ENCODE measurements around the gene NCOA1.
"Not testable (repeated sequence)": the region's sequence is repeated elsewhere in the genome, so short reads cannot be mapped to it uniquely, and the experiment has no call there.

The NCOA1 gene

DNA sequence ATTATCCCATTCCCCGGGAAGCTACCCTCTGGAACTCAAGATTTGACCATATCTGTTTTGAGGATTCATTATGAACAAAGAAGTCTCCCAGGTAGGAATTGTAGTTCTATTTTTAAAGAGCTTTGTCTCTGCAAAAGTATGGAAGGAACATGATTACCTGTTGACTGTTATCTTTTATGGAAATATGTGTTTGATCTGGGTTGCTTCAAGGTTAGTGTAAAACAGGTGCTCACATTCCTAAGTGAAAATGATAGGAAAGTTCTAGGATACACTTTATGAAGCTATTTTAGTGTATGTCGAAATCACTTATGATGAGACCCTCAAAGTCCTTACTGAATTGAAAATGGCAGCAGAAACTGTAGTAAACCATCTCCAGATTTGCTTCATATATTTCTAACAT, 153.0 kb downstream of the NCOA1 start:
- DNase-seq, result no peak

- no peak for DNase-seq
Observed at GRCh38 chr2:24650997-24651642, 160.1 kb downstream of the NCOA1 start.

GRCh38 chr2:24651643-24652003, 160.6 kb downstream of the NCOA1 start:
- DNase-seq, result no peak

DNA sequence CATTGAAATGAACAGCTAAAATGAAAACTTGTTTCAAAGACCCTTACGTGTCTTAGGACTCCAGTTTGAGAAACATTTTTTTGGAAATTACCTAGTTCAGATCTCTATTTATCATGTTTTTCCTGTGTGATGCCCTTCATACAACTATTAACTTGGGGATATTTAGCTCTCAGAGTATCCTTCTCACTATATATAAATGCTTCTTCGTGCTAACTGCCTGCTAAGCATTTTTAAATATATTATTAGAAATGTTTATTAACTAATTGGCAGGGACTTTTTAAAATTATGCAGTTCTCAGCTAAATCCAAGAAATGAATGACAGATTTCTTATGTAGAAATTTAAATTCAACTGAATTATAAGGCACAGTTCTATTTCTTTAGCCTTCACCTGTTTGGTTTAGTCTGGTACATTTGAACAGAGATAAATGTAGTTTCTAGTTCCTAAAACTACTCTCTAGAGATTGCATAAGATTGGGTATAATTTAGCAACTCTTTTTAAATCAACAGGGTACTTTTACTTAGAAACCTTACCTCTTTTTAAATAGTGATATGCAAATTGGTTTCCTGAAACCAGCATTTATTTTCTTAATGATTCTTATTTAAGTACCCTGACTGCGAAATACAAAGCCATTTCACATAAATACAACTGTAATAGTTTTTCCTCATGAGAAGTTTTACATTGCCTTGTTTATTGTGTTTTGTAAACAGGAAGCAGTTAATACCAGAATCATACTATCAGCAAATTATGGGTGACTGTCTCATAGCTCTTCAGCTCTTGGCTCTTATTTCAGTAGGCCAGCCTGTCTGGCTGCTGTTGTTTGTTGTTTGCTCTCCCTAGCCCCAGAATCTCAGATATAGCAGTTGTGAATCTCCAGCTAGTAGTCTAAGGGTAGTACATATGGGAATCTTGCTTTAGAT, 161.5 kb downstream of the NCOA1 start:
- DNase-seq, result no peak

GRCh38 chr2:24657818-24658217, 166.8 kb downstream of the NCOA1 start:
- no peak for DNase-seq

GRCh38 chr2:24658531-24659202, 167.6 kb downstream of the NCOA1 start:
- DNase-seq, result no peak

- DNase-seq, result no peak
Observed at GRCh38 chr2:24659862-24660261, 168.8 kb downstream of the NCOA1 start.

DNA sequence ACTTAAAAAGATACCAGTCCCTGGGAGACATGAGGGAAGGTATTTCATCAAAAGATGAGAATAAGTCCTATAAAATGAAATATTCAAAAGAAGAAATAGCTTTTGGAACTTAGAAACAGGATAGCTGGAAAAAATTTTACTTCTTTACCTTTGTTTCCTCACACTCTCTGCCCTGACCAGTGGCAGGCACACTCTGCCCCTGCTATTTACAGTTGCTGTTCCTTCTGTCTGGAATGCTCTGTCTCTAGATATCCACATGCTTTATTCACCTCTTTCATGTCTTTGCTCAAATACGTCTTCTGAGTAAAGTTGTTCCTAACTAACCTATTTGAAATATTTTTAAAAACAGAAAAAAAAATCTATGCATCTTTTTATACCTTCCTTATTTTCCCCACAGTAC, 176.5 kb downstream of the NCOA1 start:
- no peak for DNase-seq

DNA sequence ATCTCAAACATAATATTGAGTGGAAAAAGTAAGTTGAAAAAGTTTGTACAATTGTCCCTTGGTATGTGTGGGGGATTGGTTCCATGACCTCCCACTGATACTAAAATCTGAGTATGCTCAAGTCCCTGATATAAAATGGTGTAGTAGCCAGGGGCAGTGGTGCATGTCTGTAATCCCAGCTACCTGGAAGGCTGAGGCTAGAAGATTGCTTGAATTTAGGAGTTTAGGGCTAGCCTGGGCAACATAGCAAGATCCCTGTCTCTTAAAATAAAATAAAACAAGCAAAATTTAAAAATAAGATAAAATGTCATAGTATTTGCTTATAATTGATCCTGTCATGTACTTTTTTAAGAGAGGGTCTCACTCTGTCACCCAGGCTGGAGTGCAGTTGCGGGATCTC, 180.2 kb downstream of the NCOA1 start:
- no peak for DNase-seq

DNA sequence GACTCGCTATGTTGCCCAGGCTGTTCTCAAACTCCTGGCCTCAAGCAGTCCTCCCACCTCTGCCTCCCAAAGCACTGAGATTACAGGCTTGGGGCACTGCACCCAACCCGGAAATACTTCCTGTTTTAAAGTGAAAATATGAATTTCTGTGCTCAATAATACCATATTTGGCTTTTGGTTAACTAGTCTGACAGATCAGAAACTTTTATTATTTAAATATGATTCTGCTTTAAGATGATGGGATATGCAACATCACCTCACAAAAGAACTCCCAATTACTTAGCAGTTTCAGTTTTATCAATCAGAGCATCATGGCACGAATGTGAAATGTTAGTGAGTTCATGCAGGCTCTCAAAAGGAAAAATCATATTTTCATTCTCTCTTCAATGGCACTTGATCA, 181.5 kb downstream of the NCOA1 start:
- no peak for DNase-seq

GRCh38 chr2:24675338-24675737, 184.3 kb downstream of the NCOA1 start:
- no peak for DNase-seq

GRCh38 chr2:24676493-24676892, 185.4 kb downstream of the NCOA1 start:
- no peak for DNase-seq

GRCh38 chr2:24678066-24678465, 187.0 kb downstream of the NCOA1 start:
- DNase-seq, result not testable (repeated sequence)

GRCh38 chr2:24680196-24680595, 189.1 kb downstream of the NCOA1 start:
- DNase-seq, result no peak

DNA sequence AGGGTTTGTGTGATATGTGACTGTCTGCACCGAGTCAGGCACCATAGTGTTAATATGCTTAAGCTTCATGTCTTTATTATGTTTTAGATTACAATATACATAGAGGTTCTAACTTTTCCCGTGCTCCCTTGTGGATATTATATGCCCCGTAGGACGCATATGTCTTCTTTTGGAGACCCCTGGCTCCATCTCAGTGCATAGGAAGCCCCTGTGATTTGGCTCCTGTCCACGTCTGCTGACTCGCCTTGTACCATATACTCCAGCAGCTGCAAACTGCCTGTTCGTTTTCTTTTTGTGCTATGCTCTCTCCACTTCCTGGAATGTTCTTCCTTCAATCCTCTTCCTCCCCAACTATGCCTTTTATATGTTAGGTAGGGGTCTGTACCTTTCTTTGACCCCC, 191.2 kb downstream of the NCOA1 start:
- no peak for DNase-seq

GRCh38 chr2:24683408-24683807, 192.4 kb downstream of the NCOA1 start:
- DNase-seq, result no peak

GRCh38 chr2:24690524-24690923, 199.5 kb downstream of the NCOA1 start:
- no peak for DNase-seq

DNA sequence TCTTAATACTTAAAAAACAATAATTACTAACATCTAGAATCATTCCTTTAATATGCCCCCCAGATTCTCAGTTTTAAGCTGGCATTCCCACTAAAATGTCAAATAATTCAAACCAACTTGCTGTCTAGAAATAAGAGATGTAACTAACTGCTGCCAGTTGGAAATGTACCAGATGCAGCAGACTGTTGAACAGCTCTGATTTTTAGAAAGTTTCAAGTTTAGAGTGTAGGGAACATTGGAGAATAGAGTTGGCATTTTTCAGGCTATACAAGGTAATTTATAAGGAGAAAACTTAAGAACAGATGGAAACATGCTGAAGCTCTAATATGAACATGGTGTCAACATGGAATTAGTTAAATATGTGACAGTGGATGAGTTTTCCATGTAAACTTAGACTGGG, 200.8 kb downstream of the NCOA1 start:
- DNase-seq, result no peak

GRCh38 chr2:24697792-24698191, 206.7 kb downstream of the NCOA1 start:
- DNase-seq, result no peak

DNA sequence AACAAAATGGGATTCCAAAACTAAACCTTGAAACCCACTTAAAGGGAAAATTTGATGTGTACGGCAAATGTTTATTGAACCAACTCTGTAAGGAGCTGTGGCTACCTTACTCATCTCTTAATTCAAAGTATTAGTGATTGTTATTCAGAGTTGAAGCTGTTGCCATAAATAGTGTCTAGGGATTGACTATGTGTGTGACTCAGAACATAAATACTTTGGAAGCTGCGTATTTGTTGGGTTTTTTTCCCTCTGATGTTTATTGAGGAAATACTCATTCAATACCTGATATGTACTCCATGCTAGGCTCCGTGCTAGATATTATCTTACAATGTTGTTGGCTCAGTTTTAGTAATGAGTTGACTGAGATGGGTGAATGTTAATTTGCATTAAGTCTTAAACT, 211.7 kb downstream of the NCOA1 start:
- no peak for DNase-seq

DNA sequence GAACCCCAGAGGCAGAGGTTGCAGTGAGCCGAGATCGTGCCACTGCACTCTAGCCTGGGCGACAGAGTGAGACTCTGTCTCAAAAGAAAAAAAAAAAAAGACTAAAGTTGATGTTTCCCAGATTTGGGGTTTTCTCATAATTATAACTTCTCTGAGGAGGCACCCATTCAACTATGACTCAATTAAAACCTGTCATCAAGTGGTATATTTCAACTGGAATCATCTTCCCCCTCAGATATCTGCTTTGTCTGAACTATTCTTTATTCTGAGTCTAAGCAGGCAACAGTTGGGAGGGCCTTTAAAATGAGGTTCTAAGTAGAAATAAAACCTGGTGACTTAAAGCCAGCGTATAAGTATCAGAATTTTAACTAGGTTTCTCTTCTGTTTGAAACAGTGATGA, 213.6 kb downstream of the NCOA1 start:
- no peak for DNase-seq

DNA sequence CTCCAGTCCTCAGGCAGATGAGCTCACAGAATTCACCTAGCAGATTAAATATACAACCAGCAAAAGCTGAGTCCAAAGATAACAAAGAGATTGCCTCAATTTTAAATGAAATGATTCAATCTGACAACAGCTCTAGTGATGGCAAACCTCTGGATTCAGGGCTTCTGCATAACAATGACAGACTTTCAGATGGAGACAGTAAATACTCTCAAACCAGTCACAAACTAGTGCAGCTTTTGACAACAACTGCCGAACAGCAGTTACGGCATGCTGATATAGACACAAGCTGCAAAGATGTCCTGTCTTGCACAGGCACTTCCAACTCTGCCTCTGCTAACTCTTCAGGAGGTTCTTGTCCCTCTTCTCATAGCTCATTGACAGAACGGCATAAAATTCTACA, 216.1 kb downstream of the NCOA1 start:
- DNase-seq, result no peak

GRCh38 chr2:24708537-24709152, 217.6 kb downstream of the NCOA1 start:
- DNase-seq, result no peak

DNA sequence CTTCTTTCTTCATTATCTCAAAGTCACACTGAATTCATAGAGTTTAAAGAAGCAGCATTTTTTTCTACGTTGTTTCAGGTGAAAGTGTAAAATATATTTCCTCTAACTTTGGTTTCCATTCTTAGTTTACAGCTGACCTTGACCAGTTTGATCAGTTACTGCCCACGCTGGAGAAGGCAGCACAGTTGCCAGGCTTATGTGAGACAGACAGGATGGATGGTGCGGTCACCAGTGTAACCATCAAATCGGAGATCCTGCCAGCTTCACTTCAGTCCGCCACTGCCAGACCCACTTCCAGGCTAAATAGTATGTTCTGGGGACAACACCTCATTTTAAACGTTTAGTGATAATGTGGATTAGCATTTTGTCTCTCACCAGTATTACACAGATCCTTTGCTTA, 219.8 kb downstream of the NCOA1 start:
- DNase-seq, result no peak

All from CD4-positive, alpha-beta T cell treated with Interleukin-21 for 1 hour (primary cell).